ENCODE measurements around the gene GRIN3B.
A peak's percentile ranks its signal among the peaks of the same experiment; 100 is the strongest.

GRIN3B gene

DNA sequence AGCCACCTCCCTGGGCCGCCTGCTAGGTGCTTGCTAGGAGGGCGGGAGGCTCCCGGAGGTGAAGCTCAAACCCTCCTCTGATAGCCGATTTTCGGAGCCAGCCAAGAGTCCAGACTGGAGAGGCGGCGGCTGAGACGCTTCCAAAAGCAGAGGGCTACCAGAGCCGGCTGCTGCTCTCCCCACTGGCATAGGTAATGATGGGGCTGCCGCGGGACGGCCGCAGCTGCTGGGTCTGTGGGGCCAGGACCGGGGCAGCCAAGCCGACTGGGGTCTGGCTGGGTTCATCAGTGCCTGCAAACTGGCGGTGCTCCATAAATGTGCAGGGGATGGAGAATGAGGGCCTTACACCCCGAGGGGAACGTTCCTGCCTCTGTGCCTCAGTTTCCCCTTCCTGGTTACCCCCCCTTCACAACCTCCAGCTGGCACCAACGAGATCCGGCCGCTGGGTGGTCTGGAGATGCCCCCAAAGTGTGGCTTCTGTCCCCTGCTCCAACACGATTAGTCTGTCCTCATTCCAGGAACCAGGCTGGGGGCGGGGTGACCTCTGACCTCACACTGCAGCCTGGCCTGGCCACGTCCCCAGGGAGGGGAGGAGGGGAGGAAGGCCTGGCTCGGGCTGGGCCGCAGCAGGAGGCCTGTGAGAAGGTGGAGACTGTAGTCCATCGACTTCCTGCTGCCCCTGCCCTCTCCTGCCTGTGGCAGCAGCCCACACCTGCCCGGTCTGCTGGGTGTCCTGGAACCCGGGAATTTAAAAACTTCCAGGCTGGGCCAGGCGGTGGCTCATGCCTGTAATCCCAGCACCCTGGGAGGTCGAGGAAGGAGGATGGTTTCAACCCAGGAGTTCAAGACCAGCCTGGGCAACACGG is 19.9 kb upstream of the GRIN3B start:
- no peak for DNase-seq (ENCODE audit: low read depth, low spot score)
- H3K27ac ChIP-seq (ENCODE audit: low read length) = no peak overlapping the region
- no peaks in the 10 kb centered on the region; the same call in 1 of the 2 replicates for H3K36me3 ChIP-seq (ENCODE audit: control insufficient read depth, insufficient read depth, low read length)
- no peak overlapping the region for H3K4me3 ChIP-seq (ENCODE audit: low read length)
- H3K27me3 ChIP-seq (ENCODE audit: control insufficient read depth, insufficient read depth, low read length) = no peaks in the 10 kb centered on the region
- peaks cover 6% of the 10 kb centered on the region; the same call in 1 of the 2 replicates for H3K4me1 ChIP-seq (ENCODE audit: control insufficient read depth, insufficient read depth, low read length)
- no peaks in the 10 kb centered on the region for H3K9me3 ChIP-seq (ENCODE audit: control insufficient read depth, insufficient read depth, low read length)
- WGBS (ENCODE audit: insufficient coverage, insufficient read length) = no CpG with 5 or more reads among the region's 32 CpGs

DNA sequence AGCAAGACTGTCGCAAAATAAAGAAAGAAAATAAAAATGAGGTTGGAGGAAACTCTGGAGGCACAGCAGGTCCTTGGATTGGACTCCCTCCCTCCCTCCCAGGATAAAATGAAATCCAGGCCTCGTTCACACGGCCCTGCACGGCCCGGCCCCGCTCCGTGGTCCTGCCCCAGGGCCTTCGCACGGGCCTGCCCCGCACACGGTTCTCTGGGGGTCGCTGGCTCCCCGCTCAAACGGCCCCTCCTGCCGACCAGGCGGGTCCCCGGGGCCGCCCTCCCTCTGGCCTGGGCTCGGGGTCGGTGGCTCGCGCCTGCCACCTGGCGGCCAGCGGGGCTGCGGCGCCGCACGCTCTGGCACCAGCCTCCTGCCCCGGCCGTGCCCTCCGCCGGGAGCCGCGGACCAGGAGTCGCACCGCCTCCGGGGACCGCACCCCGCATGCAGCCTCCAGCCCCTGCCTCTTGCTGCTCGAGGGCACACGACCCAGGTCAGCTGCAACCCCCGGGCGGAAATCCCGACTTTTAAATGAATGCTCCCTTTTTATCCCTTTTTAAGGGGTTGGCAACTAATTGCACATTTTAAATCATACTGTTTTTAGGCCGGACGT is 17.6 kb upstream of the GRIN3B start:
- WGBS (ENCODE audit: insufficient coverage, insufficient read length) = no CpG with 5 or more reads among the region's 46 CpGs
- H3K36me3 ChIP-seq (ENCODE audit: control insufficient read depth, insufficient read depth, low read length) = peaks cover 3% of the 10 kb centered on the region; the same call in 1 of the 2 replicates
- no peaks in the 10 kb centered on the region for H3K9me3 ChIP-seq (ENCODE audit: control insufficient read depth, insufficient read depth, low read length)
- H3K4me3 ChIP-seq (ENCODE audit: low read length) = no peak overlapping the region; the same call in 1 of the 2 replicates
- no peaks in the 10 kb centered on the region for H3K27me3 ChIP-seq (ENCODE audit: control insufficient read depth, insufficient read depth, low read length)
- DNase-seq (ENCODE audit: low read depth, low spot score) = peak; percentile 63
- H3K27ac ChIP-seq (ENCODE audit: low read length) = no peak overlapping the region
- peaks cover 6% of the 10 kb centered on the region; the same call in 1 of the 2 replicates for H3K4me1 ChIP-seq (ENCODE audit: control insufficient read depth, insufficient read depth, low read length)

DNA sequence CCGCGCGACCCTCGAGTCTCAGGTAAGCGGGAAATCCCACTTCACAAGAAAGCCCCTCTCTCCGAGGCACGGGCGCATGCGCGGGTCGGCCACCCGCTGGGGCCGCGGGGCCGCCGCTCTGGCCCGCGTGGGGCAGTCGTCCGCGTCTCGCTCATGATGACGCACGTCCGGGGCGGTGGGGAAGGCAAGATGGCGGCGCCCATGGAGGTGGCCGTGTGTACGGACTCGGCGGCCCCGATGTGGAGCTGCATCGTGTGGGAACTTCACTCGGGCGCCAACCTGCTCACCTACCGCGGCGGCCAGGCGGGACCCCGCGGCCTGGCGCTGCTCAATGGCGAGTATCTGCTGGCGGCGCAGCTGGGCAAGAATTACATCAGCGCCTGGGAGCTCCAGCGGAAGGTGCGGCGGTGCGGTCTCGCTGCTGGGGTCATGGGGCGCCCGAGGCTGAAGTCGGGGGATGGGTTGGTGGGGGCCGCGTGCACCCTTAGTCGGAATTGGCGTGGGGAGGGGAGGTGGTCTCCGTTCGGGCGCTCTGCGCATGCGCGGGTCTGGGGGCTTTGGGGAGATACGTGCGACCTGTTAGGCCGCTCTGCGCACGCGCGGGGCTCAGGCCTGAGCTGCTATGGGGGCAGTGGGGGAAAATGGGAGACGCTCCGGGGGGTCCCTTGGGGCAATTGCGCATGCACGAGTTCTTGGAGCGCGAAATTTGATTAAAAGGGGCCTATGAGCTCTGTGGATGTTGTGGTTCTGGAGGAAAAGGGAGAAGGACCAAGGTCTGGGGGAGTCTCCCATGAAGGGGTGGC is 15.9 kb upstream of the GRIN3B start, which contains the start of gene WDR18:
Gene WDR18 (plus strand): TSS at position 181 of the 803 bp plus-strand sequence. CDS start 9 bp downstream, at position 190.
- no CpG with 5 or more reads among the region's 78 CpGs for WGBS (ENCODE audit: insufficient coverage, insufficient read length)
- no peaks in the 10 kb centered on the region for H3K9me3 ChIP-seq (ENCODE audit: control insufficient read depth, insufficient read depth, low read length)
- no peak within 1 kb of the TSS for H3K27ac ChIP-seq (ENCODE audit: low read length)
- H3K27me3 ChIP-seq (ENCODE audit: control insufficient read depth, insufficient read depth, low read length) = no peaks in the 10 kb centered on the region
- peaks cover 6% of the 10 kb centered on the region; the same call in 1 of the 2 replicates for H3K4me1 ChIP-seq (ENCODE audit: control insufficient read depth, insufficient read depth, low read length)
- H3K36me3 ChIP-seq (ENCODE audit: control insufficient read depth, insufficient read depth, low read length) = peaks cover 9% of the 10 kb centered on the region; the same call in 1 of the 2 replicates
- peak within 1 kb of the TSS; percentile 95 for H3K4me3 ChIP-seq (ENCODE audit: low read length)
- DNase-seq (ENCODE audit: low read depth, low spot score) = peak; percentile 61

DNA sequence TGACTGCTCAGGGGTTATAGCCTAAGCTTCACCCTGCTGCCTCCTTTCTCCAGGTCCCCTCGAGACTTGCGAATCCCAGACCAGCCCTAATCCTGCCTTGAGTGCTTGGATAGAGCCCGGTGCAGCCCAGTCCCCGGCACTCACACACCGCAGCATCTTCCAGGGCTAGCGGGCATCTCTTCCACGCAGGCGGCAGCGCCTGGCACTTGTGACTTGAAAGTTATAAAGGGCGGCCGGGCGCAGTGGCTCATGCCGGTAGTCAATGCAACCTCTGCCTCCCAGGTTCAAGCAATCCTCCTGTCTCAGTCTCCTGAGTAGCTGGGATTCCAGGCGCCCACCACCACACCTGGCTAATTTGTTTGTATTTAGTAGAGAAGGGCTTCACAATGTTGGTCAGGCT is 14.1 kb upstream of the GRIN3B start:
- H3K27me3 ChIP-seq (ENCODE audit: control insufficient read depth, insufficient read depth, low read length) = no peaks in the 10 kb centered on the region
- no peak for DNase-seq (ENCODE audit: low read depth, low spot score)
- peaks cover 19% of the 10 kb centered on the region; the same call in 1 of the 2 replicates for H3K36me3 ChIP-seq (ENCODE audit: control insufficient read depth, insufficient read depth, low read length)
- no CpG with 5 or more reads among the region's 14 CpGs for WGBS (ENCODE audit: insufficient coverage, insufficient read length)
- H3K4me1 ChIP-seq (ENCODE audit: control insufficient read depth, insufficient read depth, low read length) = peaks cover 2% of the 10 kb centered on the region; the same call in 1 of the 2 replicates
- H3K27ac ChIP-seq (ENCODE audit: low read length) = no peak overlapping the region
- no peaks in the 10 kb centered on the region for H3K9me3 ChIP-seq (ENCODE audit: control insufficient read depth, insufficient read depth, low read length)
- no peak overlapping the region for H3K4me3 ChIP-seq (ENCODE audit: low read length)

DNA sequence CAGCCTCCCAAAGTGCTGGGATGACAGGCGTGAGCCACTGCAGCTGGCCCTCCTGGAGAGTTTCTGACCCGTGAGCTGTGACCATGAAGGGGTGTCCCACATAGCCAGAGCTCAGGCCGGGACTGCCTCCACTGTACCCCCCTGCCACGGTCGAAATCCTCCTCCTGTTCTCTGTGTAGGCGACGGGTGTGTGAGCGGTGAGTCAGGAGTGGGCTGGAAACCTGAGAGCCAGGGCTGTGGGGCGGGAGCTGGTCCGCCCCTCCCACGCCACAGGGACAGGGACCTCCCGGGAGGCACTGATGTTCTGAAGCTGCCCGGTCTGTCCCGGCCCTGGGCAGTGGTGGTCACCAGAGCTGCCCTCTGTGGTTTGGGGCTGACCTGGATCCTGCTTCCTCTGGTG is 12.1 kb upstream of the GRIN3B start:
- no CpG with 5 or more reads among the region's 14 CpGs for WGBS (ENCODE audit: insufficient coverage, insufficient read length)
- Histone ChIP-seq H3K27ac (ENCODE audit: low read length) (no peak overlapping the region), H3K4me3 (ENCODE audit: low read length) (no peak overlapping the region), H3K4me1 (ENCODE audit: control insufficient read depth, insufficient read depth, low read length) (peaks cover 3% of the 10 kb centered on the region; the same call in 1 of the 2 replicates), H3K9me3 (ENCODE audit: control insufficient read depth, insufficient read depth, low read length) (no peaks in the 10 kb centered on the region), H3K36me3 (ENCODE audit: control insufficient read depth, insufficient read depth, low read length) (peaks cover 26% of the 10 kb centered on the region; the same call in 1 of the 2 replicates), H3K27me3 (ENCODE audit: control insufficient read depth, insufficient read depth, low read length) (no peaks in the 10 kb centered on the region)
- no peak for DNase-seq (ENCODE audit: low read depth, low spot score)

DNA sequence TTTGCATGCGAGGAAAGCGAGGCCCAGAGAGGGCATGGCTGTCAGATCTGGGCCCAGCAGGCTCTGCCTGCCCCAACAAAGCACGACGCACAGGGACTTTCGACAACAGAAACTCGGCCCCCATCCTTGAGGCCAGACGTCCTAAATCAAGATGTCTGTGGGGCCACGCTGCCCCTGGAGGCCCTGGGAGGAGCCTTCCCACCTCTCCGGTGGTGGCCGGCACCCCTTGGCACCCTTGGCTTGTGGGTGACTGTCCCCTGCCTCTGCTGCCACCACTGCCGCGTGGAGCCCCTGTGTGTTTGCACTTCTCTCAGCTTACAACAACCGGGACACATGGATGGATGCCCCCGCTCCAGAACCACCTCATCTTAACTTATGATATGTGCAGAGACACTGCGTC is 11.7 kb upstream of the GRIN3B start:
- no CpG with 5 or more reads among the region's 15 CpGs for WGBS (ENCODE audit: insufficient coverage, insufficient read length)
- H3K27ac ChIP-seq (ENCODE audit: low read length) = no peak overlapping the region
- no peaks in the 10 kb centered on the region for H3K27me3 ChIP-seq (ENCODE audit: control insufficient read depth, insufficient read depth, low read length)
- H3K36me3 ChIP-seq (ENCODE audit: control insufficient read depth, insufficient read depth, low read length) = peaks cover 26% of the 10 kb centered on the region; the same call in 1 of the 2 replicates
- H3K4me1 ChIP-seq (ENCODE audit: control insufficient read depth, insufficient read depth, low read length) = peaks cover 3% of the 10 kb centered on the region; the same call in 1 of the 2 replicates
- no peaks in the 10 kb centered on the region for H3K9me3 ChIP-seq (ENCODE audit: control insufficient read depth, insufficient read depth, low read length)
- DNase-seq (ENCODE audit: low read depth, low spot score) = no peak
- no peak overlapping the region for H3K4me3 ChIP-seq (ENCODE audit: low read length)

DNA sequence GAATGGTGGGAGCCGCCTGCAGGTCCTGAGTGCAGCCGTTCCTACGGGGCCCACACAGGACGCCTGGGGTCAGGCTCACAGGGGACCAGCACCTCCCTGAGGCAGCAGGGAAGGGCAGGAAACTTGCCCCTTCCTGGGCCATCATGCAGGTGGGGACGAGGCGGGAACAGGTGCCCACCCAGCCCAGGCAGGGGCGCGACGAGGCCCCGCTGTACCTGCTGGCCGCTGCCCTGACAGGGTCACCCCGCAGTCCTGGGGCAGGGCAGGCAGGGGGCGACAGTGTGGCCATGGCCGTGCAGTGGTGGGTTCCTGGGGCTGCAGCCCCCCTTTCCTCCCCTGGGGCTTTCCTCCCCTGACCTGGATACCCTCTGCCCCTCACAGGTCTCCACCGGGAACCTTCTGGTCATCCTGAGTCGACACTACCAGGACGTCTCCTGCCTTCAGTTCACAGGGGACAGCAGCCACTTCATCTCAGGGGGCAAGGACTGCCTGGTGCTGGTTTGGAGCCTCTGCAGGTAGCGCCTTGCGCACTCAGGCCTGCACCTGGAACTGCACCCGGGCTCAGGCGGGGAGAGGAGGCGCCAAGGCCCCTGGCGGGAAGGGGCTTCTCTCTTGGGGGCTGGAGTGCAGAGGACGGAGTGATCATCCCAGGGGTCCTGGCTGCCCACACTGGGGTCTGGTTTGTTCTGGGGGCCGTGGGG is 10.7 kb upstream of the GRIN3B start:
- Histone ChIP-seq H3K27ac (ENCODE audit: low read length) (no peak overlapping the region), H3K4me1 (ENCODE audit: control insufficient read depth, insufficient read depth, low read length) (peaks cover 3% of the 10 kb centered on the region; the same call in 1 of the 2 replicates), H3K9me3 (ENCODE audit: control insufficient read depth, insufficient read depth, low read length) (no peaks in the 10 kb centered on the region), H3K36me3 (ENCODE audit: control insufficient read depth, insufficient read depth, low read length) (peaks cover 26% of the 10 kb centered on the region; the same call in 1 of the 2 replicates), H3K4me3 (ENCODE audit: low read length) (no peak overlapping the region), H3K27me3 (ENCODE audit: control insufficient read depth, insufficient read depth, low read length) (no peaks in the 10 kb centered on the region)
- DNase-seq (ENCODE audit: low read depth, low spot score) = no peak
- WGBS (ENCODE audit: insufficient coverage, insufficient read length) = no CpG with 5 or more reads among the region's 25 CpGs

DNA sequence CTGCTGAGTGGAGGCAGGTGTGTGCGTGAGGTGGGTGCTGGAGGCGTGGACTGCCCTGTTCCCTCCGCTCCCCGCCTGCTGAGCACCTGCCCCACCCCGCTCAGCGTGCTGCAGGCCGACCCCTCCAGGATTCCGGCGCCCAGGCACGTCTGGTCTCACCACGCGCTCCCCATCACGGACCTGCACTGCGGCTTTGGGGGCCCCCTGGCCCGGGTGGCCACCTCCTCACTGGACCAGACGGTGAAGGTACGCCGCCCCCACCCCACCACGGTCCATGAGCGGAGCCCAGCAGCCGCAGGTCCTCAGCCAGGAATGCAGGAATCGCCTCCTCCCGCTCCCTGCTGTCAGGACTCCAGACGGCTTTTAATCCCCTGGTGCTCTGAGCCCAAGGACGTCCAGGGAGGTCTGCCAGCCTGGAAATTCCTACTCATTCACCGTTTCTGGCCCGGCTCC is 10.1 kb upstream of the GRIN3B start:
- Histone ChIP-seq H3K4me1 (ENCODE audit: control insufficient read depth, insufficient read depth, low read length) (peaks cover 3% of the 10 kb centered on the region; the same call in 1 of the 2 replicates), H3K27me3 (ENCODE audit: control insufficient read depth, insufficient read depth, low read length) (no peaks in the 10 kb centered on the region), H3K9me3 (ENCODE audit: control insufficient read depth, insufficient read depth, low read length) (no peaks in the 10 kb centered on the region), H3K4me3 (ENCODE audit: low read length) (no peak overlapping the region), H3K36me3 (ENCODE audit: control insufficient read depth, insufficient read depth, low read length) (peaks cover 26% of the 10 kb centered on the region; the same call in 1 of the 2 replicates), H3K27ac (ENCODE audit: low read length) (no peak overlapping the region)
- DNase-seq (ENCODE audit: low read depth, low spot score) = no peak
- no CpG with 5 or more reads among the region's 27 CpGs for WGBS (ENCODE audit: insufficient coverage, insufficient read length)

DNA sequence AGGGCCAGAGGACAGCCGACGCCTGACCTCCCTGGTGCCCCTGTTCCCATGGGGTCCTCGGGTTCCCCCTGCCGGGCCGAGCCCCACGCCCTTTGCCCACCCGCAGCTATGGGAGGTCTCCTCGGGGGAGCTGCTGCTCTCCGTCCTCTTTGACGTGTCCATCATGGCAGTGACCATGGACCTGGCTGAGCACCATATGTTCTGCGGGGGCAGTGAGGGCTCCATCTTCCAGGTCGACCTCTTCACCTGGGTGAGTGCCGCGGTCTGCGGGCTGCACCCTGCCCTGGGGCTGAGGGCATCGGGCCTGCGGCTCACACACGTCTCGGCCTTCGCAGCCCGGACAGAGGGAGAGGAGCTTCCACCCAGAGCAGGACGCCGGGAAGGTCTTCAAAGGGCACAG is 9.5 kb upstream of the GRIN3B start:
- H3K4me3 ChIP-seq (ENCODE audit: low read length) = no peak overlapping the region
- no peaks in the 10 kb centered on the region for H3K27me3 ChIP-seq (ENCODE audit: control insufficient read depth, insufficient read depth, low read length)
- H3K4me1 ChIP-seq (ENCODE audit: control insufficient read depth, insufficient read depth, low read length) = peaks cover 3% of the 10 kb centered on the region; the same call in 1 of the 2 replicates
- whole genome bisulfite sequencing (ENCODE audit: insufficient coverage, insufficient read length) = no CpG with 5 or more reads among the region's 23 CpGs
- H3K36me3 ChIP-seq (ENCODE audit: control insufficient read depth, insufficient read depth, low read length) = peaks cover 26% of the 10 kb centered on the region; the same call in 1 of the 2 replicates
- no peak overlapping the region for H3K27ac ChIP-seq (ENCODE audit: low read length)
- no peak for DNase-seq (ENCODE audit: low read depth, low spot score)
- no peaks in the 10 kb centered on the region for H3K9me3 ChIP-seq (ENCODE audit: control insufficient read depth, insufficient read depth, low read length)
